HG02588 (cell line): ENCODE measurements around the gene RCAN2.

Experiments used
- ATAC-seq: cut with Tn5 transposase; IDR thresholded peaks from one replicate; pipeline ENCODE4 v1.9.1; 2021; ENCODE audit warnings: mild to moderate bottlenecking, moderate library complexity; ENCODE audit not compliant: unreplicated experiment

The RCAN2 gene

DNA sequence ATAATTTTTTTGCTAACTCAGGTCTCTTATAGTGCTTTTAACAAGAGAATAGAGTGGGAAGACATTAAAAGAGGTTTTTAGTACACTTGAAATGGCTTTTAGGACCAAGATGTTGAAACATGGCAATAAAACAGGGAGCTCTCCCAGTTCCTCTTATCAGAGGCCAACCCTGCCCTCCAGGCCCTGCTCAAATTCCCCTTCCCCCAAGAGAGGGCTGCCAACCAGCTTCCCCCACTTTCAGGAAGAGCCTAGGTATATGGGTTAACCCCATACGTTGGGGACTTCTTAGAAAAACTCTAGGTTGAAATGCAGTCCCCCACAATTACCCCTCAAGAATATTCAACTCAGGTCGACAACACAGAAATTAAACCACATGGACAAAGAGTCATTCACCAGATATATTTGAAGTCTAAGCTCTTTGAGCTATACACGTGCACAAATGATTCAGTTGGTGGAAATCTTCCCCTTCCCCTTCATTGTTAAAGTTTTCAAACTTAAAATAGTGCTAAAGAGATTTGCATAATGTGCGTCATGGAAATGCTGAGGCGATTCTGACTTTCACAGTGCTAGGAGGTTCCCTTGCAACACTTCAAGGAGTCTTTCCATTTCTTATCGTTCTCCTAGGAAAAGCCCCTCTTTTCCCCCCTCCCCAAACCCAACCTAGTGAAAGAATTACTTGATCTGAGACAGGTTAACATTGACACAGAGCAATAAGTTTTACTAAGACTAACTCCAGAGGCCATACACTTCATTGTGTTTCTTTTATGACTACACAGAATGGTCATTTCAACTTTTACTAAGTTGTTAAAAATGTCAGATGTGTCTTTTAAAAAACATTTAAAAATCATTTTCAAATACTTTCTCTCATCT, 270.7 kb downstream of the RCAN2 start:
- peak; percentile 58 for ATAC-seq

DNA sequence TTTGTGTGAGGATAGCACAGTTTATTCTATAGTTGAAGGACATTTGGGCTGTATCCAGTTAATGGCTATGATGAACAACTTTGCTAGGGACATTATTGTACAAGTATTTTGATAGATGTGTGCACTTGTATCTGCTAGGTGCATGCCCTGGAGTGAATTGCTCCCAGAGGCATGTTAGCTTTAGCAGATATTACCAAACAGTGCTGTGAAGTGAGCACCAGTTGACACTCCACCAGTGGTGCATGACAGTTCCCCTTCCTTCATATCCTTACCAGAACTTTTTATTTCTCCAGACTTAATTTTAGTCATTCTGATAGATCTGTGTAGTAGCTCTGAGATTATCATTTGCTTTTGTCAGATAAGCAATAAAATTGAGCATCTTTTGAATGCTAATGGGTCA, 271.6 kb downstream of the RCAN2 start:
- no peak for ATAC-seq

DNA sequence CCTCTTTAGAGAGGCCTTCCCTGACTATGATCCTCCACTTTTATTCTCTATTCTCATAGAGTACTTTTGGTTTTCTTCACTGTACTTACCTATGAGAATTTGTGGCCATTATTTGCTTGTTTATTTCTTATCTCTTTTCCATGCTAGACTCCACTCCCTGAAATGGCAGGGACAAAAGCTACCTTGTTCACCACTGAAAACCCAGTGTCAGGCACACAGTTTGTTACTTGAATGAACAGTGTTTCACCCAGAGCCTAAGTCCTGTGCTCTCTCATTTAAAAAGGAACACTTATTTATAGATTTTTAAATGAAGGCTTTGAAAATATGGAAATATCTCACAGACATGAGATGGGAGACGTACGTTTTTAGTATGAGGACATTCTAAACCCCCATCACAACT, 272.8 kb downstream of the RCAN2 start:
- no peak for ATAC-seq

DNA sequence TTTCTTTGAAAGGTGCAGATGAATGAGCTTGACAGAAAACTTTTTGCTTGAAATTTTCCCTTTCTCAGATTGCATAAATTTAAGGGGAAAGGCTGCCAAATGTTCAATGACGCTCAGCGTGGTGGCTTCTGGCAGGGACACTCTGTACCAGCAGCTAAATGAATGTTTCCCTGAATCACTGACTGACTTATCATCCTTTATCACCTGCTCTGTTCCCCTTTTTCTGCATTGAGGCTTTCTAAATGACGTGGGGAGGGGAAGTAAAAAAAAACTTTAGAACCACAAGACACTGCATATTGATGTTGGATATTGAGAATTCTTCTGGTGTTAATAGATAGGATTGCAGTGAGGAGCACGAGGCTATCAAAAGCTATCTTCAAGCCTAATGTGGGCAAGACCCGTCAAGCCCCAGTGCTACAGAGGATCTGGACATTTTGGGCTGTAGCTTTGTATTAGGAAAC, 273.5 kb downstream of the RCAN2 start:
- peak; percentile 59 for ATAC-seq

DNA sequence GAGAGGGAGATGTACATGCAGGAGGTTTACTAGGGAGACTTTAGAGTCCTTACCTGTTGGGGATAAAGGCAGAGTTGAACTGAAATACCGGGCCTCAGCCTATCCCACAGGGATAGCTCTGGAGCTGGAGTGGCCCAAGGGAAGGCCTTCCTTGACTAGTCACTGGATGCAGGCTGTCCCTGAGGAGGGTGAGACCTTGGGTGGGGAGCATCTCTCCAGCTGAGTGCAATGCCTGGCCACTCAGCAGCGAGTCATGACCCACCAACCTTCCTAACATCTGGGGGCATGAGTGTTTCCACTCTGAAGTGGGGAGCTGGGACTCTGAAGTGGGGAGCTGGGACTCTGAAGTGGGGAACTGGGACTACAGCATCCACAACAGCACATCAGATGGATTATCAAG, 274.4 kb downstream of the RCAN2 start:
- ATAC-seq, result no peak

DNA sequence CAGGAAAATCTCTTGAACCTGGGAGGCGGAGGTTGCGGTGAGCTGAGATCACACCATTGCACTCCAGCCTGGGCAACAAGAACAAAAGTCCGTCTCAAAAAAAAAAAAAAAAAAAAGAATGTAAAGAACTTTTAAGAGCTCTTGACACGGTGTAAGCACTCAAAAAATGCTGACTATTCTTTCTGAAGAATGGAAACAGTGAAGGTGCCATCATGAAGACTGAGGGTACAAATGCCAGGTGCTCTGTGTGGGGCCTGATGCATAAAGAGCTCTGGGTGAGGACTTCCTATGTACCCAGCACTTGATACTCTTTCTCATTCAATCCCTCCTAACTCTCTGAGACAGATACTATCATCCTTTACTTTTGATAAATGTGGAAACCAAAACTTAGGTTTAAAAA, 275.5 kb downstream of the RCAN2 start:
- no peak for ATAC-seq

DNA sequence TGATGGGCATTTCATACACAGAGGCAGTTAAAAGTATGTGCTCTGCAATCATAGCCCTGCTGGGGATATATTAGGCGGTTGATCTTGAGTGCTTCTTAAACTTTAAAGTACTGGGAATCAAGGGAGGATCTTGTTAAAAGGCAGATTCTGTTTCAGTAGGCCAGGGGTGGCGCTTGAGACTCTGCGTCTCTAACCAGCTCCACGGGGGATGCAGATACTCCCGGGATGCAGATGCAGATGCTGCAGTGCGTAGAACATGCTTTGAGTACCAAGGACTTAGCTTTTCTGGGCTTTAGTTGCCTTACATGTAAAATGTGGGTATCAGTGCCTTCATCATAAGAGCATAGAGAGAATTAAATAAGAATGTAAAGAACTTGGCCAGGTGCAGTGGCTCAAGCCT, 276.0 kb downstream of the RCAN2 start:
- no peak for ATAC-seq

DNA sequence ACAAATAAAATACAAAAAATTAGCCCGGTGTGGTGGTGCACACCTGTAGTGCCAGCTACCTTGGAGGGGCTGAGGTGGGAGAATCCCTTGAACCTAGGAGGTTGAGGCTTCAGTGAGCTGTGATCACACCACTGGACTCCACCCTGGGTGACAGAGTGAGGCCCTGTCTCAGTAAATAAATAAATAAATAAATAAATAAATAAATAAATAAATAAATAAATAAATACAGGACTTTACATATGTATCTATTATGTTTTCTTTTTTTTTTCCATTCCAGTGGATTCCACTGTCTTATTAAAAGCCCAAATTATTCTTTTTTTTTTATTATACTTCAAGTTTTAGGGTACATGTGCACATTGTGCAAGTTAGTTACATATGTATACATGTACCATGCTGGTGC, 279.3 kb downstream of the RCAN2 start:
- no peak for ATAC-seq

DNA sequence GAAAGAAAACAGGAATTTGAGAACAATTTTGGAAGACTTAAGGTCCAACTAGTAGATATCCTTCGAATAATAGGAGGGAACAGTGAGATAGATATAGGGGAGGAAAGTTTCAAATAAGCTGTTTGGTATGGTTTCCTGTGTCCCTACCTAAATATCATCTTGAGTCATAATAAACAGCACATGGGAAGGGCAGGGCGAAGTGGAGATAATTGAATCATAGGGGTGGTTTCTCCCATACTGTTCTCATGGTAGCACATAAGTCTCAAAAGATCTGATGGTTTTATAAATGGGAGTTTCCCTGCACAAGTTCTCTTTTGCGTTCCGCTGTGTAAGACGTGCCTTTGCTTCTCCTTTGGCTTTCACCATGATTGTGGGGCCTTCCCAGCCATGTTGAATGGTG, 281.0 kb downstream of the RCAN2 start:
- no peak for ATAC-seq

DNA sequence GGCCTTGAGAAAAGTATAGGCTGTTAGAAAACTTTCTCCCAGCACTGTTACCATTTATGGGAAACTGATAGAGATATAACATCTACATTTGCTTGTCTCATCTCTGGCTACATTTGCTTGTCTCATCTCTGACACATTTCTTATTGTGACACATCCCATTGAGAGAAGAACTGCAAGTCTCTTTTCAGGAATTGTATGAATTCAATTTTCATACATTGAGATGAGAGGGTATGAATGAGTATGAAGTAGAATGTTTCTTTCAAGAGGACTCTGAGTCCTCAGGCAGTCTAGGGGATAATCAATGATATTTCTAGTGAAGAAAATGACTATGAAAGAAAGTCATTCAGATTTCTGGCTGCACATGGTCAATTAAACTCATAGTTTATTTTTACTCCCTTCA, 282.9 kb downstream of the RCAN2 start:
- ATAC-seq, result no peak

DNA sequence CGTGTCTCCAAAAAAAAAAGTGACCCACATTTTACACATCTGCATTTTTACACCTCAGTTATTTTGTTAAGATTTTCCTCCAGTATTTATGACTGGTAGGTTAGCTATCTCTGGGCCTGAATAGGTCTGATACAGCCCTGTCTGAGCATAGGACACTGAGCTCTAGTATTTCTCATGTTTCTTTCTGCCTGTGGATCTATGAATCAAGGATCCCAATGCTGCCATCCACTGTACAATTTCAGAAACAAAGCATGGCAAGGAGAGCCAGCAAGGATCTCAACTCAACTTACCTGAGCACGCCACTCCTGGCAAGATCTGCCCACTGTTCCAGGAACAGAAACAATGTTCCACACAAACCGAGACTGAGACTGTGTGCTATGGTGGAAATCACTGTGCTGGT, 284.1 kb downstream of the RCAN2 start:
- no peak for ATAC-seq

DNA sequence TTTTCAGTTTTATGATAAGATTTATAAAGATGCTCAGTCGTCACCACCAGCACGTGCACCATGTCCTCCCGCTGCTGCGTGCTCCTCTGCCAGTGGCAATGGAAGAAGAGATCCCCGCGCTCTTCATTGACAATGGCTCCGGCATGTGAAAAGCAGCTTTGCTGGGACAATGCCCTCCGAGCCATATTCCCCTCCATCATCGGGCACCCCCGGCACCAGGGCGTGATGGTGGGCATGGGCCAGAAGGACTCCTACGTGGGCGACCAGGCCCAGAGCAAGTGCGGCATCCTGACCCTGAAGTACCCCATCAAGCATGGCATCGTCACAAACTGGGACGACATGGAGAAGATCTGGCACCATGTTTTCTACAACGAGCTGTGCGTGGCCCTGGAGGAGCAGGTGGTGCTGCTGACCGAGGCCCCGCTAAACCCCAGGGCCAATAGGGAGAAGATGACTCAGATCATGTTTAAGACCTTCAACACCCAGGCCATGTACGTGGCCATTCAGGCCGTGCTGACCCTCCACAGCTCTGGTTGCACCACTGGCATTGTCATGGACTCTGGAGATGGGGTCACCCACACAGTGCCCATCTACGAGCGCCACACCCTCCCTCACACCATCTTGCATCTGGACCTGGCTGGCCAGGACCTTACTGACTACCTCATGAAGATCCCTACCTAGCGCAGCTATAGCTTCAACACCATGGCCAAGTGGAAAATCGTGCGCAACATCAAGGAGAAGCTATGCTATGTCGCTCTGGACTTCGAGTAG, 286.2 kb downstream of the RCAN2 start:
- no peak for ATAC-seq

DNA sequence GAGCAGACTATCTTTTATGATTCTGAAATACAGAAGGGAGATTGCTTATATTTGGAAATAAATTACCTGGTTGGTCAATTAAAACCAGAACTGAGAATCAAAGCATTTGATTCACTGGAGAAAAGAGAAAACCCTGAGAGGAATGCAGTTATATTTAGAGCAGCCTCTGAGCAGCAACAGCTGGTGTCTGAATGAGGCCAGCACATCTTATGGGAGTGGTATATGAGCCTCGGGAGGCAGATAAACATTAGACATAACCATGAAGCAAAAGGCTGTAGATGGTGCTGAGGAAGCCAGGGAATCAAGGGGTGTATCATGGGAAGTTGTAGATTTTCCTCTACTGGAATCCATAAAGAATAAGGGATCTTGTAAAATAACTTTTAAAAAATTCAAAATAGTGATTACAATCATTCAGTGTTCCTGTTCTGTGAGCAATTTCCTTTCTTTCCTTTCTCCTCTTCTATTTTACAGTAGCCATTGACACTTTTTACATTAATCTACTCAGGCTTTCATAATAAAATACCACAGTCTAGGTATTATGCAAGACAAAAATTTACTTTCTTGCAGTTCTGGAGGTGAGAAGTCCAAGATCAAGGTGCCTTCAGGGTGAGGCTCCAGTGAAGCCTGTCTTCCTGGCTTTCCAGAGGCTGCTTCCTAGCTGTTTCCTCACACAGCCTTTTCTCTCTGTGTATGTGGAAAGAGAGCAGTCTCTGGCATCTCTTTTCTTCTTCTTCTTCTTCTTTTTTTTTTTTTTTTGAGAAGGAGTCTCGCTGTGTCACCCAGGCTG, 287.7 kb downstream of the RCAN2 start:
- no peak for ATAC-seq

DNA sequence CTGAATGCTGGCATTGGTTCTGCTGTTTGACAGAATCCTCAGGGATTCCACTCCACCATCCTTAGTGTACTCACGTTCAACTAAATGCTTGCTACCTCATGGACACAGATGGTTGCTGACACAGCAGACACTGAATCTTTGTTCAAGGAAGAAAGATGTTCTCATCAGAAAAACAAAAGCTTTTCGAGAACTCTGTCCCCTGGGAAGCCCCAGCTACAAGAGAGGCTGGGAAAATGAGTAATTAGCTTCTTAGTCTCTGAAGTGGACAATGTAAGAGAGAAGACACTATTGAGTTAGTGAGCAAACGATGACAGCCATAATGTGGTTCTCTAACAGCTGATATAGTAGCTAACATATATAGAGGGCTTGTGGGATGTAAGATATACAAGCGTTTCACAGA, 289.5 kb downstream of the RCAN2 start:
- ATAC-seq, result no peak

DNA sequence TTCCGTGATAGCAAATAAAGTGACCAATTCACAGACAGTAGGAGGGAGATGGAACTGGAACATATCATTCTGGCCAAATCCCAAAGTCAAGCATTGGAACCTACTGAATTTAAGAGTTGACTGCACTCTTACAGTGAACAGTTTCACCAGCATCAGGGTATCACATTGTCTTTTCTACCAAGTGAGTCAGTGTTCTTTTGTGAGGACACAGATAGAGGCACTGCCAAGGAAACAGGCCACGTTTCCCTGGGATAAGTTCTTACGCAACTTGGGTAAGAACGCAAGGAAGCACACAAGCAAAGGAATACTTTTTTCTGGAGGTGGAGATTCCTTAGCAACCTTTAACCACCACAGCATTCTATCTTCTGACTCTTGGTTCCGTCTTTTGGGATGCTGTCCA, 291.9 kb downstream of the RCAN2 start:
- ATAC-seq, result no peak

DNA sequence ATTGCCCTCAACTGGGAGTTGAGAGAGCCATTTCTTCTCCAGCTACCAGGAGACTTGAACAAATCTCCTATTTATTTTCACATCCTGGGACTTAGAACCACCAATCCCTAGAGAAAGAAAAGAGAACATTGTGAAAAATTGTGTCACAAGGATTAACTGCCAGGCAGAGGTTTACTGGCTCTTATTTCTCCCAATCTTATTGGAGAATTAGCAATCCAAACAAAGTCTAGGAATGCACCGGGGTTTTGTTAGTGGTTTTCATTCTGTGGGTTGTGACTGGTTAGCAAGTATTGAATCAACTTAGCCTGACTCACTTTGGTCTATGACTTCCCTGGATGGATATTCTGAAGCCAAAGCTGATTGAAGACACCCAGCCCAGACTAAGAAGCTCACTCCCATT, 299.3 kb downstream of the RCAN2 start:
- ATAC-seq, result no peak

DNA sequence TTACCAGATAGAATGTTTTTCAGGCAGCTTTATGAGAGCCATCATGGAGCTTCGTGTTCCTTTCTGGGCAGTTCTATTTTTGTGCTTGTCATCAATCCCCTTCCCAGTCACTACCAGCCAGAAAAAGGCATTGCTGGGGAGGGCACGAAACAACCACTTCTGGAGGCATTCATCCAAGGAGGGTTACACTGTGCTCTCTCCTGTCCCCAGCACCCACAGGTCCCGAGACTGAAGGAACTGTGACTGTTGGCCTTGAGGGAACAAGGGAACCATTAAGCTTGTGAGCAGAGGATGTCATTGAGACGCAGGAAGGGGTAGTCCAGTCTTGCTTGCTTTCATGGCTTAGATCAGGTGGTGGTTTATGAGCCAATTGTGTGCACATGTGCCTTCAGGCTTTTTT, 300.4 kb downstream of the RCAN2 start:
- ATAC-seq, result no peak

DNA sequence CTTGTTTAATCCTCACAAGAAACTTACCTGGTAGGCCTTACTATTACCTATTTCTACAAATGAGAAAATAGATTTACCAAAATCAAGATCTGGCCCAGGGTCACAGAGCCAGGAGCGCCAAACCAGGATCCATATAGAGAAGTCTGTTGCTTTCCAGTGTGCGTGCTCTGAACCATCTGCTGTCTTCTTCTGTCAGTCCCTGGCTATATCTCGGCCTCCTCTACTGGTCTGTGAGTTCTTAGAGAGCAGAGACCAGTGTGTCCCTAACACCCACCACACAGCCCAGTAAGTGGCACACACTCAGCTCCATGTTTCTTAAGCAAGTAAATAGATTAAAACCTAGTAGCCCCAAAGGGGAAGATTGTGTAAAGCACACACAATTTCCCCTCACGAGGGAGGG, 301.5 kb downstream of the RCAN2 start:
- ATAC-seq, result no peak

DNA sequence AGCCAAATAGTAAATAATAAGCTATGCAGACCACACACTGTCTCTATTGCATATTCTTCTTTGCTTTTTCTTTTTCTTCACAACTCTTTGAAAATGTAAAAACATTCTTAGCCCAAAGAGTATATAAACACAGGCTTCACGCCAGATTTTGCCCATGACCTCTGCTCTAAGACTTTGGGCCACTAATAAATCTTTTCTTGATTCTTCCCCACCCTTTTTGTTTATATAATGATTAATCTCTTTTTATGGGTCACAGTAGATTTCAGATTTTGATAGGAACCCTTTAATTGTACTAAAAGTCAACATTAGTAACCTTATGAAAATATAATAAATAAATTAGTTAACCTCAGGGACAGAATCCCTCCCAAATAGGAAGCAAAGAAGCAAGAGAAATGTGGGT, 304.7 kb downstream of the RCAN2 start:
- no peak for ATAC-seq

DNA sequence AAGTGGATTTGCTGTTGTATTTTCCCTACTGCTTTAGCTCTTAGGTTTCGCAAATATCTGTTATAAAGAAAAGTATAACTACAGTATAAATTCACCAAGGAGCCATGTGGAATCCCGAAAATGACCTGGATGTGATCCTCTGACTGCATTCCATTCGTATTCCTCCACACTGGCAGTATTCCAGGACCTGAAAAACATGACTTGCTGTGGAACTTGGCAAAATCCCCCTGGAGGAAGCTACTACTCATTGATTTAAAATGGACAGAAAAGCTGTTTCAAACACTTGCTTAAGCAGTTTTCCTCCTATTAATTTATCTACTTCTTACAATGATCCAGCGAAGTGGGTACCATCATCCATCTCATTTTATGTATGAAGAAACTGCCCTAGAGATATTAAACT, 307.1 kb downstream of the RCAN2 start:
- no peak for ATAC-seq

DNA sequence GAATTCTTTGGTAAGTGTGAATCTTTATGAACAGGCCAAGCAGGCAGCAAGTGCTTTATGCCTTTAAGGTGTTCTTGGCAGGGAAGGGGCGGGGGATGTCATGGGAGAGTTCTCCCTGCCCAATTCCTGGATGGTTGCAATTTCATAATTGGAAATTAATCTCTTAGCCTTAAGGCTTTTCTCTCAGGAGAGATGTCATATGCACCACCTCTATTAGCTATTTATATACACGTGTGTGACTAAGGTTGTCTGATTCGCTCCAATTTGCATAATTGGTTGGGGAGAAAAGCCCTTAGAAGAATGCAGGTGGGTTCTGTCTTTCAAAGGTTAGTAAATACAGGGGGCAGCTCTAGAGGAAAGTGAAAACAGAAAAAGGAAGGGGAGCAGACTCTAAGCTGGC, 315.3 kb downstream of the RCAN2 start:
- ATAC-seq, result peak; percentile 54
